ENCODE data around the gene MYO18B. TPM values are rescaled to one million over a fixed set of nuclear protein-coding genes. Genes with fewer than 3 reads are reported as not detected.

The MYO18B gene
- total and polyA plus RNA-seq, 2 of the 8 experiments (the other 6 are each of a cell fraction or from before 2014, with no cell fraction given) = 0.62 to 0.78 TPM

DNA sequence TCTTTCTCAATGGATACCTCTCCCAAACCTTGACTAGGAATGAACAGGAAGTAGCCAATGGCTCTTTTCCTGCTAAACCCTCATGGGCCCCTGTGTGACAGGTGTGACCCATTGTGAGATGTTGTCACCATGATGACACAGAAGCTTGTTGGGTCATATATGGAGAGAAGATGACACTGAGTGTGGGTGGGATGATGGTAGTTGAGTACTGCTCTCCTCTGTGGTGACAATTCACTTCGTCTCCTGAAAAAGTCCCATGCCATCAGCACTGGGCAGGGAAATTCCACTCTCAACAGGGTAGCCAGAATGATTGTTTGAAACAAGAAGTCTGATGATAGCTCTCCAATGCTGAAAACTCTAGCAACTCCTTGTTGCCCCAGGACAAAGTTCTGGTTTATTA, 333.3 kb downstream of the MYO18B start (continued):
- TF ChIP-seq, protein P1, sequence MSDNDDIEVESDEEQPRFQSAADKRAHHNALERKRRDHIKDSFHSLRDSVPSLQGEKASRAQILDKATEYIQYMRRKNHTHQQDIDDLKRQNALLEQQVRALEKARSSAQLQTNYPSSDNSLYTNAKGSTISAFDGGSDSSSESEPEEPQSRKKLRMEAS (IDR thresholded peaks at IDR 0.05) = no peak
- TF ChIP-seq RAD21 (IDR thresholded peaks at IDR 0.05 in 1 of 2, conservative IDR thresholded peaks at IDR 0.05 in 1 of 2; ENCODE audit: low read depth in 2 of 2, low read length in 2 of 2) (no peak), SUZ12 (IDR thresholded peaks at IDR 0.05; ENCODE audit: low read length) (no peak), JUND (IDR thresholded peaks at IDR 0.05; ENCODE audit: low read length) (no peak), POLR2A (IDR thresholded peaks at IDR 0.05; ENCODE audit: control extremely low read depth in 1 of 2, low read depth in 2 of 2, low read length in 2 of 2) (no peak), HDAC6 (IDR thresholded peaks at IDR 0.05; ENCODE audit: low read depth, low read length) (no peak), POLR2AphosphoS5 (IDR thresholded peaks at IDR 0.05; ENCODE audit: low read depth, low read length) (no peak)
- TF ChIP-seq, protein P2, sequence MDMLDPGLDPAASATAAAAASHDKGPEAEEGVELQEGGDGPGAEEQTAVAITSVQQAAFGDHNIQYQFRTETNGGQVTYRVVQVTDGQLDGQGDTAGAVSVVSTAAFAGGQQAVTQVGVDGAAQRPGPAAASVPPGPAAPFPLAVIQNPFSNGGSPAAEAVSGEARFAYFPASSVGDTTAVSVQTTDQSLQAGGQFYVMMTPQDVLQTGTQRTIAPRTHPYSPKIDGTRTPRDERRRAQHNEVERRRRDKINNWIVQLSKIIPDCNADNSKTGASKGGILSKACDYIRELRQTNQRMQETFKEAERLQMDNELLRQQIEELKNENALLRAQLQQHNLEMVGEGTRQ (IDR thresholded peaks at IDR 0.05; ENCODE audit: low read length) = no peak
